ENCODE results near the gene GAS2L1.

GAS2L1 gene

DNA sequence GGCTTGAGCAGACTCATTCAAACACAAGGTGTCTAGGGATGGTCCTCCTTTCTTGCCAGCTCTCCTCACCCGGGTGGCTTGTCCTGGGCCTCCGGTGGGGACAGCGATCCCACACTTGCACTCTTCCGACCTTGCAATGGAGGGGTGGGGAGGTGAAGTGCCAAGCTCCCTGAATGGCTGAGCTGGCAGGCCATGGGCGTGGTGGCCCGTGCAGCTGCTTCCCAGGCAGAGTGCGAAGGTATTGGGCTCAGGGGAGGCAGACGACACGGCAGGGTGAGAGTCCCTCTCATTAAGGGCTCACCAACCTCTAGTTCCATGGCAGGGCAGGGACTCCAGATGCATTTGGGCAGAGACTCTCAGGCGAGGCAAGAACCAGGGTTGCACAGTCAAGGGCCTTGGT is 20.0 kb downstream of the GAS2L1 start:
- no peak for DNase-seq (ENCODE audit: low read depth in 2 of 3, low spot score in 2 of 3)

GRCh38 chr22:29327089-29327764 is 20.8 kb downstream of the GAS2L1 start:
- no peak for DNase-seq (ENCODE audit: low read depth in 2 of 3, low spot score in 2 of 3)

DNA sequence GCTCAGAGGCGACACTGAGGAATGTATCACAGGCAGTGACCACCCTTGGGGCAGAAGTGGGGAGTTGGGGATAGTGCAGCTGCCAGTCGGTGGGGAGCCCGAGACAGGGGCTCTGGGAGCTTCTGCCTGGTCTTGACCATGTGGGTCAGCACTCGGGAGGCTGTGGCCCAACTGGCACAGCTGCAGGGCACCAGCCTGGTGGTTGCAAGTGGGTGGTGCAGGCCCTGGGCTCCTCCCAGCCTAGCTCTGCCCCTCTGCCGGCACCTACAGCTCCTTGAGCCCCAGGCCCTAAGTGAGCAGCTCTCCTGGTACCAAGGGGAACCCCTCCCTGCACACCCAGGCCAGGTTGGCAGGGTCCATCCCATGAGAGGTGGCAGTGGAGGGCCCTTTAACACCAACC is 21.6 kb downstream of the GAS2L1 start:
- no peak for DNase-seq (ENCODE audit: low read depth in 2 of 3, low spot score in 2 of 3)

GRCh38 chr22:29328566-29329500 is 22.4 kb downstream of the GAS2L1 start:
- DNase-seq (ENCODE audit: low read depth in 2 of 3, low spot score in 2 of 3): no peak

GRCh38 chr22:29329581-29329980 is 23.1 kb downstream of the GAS2L1 start:
- DNase-seq (ENCODE audit: low read depth in 2 of 3, low spot score in 2 of 3): no peak

DNA sequence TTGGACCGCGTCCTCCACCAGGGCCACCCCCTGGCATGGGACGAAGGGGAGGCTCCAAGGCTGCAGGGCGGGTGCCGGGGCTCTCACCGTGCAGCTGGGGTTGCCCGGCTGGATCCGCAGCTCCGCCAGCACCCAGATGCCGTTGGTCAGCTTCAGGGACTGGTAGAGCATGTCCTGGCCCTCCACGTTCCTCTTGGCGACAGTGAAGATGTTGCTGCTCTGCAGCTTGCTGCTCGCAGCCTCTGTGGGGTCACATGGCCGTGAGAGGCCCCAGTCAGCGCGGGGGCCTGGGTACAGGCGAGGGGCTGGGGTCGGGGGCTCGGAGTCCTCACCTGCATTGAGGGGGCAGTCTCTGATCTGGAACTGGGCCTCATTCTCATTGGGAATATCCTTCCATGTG is 23.8 kb downstream of the GAS2L1 start:
- DNase-seq (ENCODE audit: low read depth in 2 of 3, low spot score in 2 of 3): no peak

DNA sequence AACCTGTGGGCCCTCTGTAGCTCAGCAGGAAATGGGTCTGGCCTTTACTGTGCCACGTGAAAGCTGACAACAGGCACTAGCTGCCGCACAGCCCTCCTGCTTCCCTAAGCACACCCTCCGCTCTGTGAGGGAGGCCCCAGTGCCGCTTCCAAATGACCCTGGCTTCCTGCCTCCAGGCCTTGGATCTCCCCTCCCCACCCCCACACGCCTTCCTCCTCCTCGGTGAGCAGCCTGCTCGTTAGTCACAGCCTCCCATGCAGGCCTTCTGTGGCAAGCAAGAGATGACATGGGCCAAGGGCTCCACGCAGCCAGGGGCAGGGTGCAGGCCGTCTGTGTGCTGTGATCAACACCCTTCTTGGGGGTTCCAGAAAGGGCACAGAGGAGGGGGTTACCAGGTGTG is 24.3 kb downstream of the GAS2L1 start:
- no peak for DNase-seq (ENCODE audit: low read depth in 2 of 3, low spot score in 2 of 3)

DNA sequence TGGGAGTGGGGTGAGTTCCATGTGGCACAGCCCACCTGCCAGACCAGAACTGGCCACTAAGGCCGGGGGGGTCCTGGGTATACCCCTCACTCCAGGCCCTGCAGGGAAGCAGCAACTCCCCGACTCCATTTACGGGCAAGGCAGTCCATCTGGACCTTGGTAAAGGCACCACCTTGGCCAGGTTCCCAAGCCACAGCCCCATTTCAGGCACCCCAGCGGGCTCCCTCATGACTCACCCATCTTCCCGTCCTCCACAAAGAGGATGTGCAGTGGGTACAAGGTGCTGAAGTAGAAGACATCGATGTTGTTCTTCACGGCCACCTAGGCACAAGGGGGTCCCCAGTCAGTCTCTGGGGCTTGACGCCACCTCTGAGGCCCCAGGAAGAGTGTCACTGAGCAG is 24.8 kb downstream of the GAS2L1 start:
- DNase-seq (ENCODE audit: low read depth in 2 of 3, low spot score in 2 of 3): no peak

DNA sequence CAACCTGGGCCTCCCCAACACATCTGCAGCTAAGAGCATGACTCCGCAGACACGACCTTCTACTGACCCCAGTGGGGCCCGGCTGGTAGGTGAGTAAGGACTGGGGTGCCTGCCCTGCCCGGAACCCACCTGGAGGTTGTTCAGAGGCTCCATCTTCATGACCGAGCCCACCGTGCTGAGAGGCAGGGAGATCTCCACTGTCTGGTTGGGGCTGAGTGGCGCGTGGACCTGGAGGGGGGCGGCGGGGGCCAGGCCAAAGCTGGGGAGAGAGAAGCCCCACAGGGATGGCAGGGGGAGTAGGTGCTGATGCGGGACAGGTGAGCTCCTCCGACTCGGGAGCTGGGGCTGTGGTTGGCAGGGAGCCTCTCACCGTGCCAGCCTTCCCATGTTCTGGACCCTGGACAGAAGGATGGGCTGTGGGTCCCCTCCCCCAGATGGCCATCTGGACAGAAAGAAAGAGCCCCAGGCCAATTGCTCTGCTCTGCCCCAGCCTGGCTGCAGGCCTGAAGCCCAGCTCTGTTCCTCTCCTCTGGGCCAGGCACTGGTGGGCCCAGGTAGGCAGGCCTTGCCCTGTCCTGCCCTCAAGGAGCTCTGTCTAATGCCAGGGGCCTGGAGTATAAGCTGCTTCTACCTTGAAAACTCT is 25.3 kb downstream of the GAS2L1 start:
- DNase-seq (ENCODE audit: low read depth in 2 of 3, low spot score in 2 of 3): no peak

- no peak for DNase-seq (ENCODE audit: low read depth in 2 of 3, low spot score in 2 of 3)
Measured at GRCh38 chr22:29332886-29333496, 26.5 kb downstream of the GAS2L1 start.

- no peak for DNase-seq (ENCODE audit: low read depth in 2 of 3, low spot score in 2 of 3)
Measured at GRCh38 chr22:29334148-29334547, 27.7 kb downstream of the GAS2L1 start.

- no peak for DNase-seq (ENCODE audit: low read depth in 2 of 3, low spot score in 2 of 3)
Measured at GRCh38 chr22:29334696-29335344, 28.4 kb downstream of the GAS2L1 start.

DNA sequence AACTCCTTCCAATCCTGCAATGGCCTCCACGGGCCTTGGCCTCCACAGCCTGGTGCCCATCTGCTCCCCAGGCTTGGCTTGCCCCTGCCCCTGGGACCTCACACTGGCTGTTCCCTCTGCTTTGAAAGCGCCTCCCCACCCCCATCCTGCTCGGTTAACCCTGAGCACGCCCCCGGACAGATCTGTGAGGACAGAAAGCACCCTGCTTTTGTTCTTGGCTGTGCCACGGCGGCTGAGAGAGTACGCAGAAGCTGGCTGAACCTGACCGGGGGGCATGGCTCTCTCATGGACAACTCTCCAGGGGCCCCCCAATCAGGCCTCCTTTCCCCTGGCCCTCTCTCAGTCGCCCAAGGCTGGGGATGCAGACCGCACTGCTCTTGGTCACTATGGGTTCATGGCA is 29.2 kb downstream of the GAS2L1 start:
- no peak for DNase-seq (ENCODE audit: low read depth in 2 of 3, low spot score in 2 of 3)

DNA sequence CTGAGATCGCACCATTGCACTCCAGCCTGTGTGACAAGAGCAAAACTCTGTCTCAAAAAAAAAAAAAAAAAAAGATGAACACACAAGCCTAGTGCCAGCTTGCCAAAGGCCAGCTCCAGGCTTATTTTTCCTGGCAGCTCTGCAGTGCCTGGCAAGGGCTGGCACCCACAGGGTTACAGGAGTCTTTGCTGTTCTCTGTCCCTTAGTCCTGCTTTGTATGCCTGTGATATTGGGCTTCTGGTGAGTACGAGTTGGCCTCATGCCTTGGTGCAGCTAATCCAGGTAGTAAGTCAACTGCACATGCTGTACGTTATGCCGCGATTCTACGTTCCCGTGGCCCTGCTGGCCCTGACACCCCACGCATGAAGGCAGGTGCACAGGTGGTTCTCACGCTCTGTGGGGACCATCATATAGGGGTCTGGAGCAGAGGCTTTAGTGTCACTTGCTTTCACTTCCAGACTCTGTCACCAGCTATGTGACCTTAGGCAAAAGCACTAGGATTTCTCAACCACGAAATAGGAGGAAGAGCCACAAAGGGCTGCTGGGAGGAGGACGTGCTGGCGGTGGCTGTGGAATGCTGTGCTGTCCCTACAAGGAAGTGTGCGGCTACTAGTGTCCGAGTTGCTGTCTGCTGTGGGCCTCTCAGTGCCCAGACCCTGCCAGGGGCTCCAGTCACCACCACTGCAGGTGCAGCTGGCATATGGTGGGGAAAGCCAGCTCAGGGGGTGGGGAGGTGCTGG is 30.5 kb downstream of the GAS2L1 start:
- DNase-seq (ENCODE audit: low read depth in 2 of 3, low spot score in 2 of 3): no peak

DNA sequence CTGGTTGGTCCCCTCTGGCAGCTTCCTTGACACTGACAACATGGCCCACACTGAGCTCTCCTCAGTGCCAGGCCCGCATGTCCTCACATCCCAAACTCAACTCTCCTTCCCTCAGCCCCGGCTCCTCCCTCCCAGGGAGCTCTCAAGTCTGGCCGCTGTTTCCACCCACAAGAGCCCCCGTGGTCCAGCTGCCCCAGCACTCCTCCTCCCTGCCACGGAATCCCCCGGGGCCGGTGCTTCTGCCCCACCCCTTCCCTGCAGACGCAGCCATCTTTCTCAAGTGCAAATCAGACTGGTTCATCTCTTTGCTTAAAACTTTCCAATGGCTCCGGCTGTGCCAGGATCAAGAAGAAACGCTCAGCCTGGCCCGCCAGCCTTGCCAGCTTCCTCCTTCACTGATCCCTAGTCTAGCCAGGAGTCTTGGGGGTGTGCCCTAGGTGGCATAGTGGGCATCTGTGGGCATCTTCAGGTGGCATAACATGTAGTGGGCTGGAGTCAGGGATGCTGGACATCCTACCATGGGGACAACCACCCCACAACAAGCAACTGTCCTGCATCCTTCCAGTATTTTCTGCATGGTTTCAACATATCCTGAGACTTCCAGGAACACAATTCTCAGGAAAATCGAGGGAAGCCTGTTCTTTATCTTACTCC is 31.3 kb downstream of the GAS2L1 start:
- DNase-seq (ENCODE audit: low read depth in 2 of 3, low spot score in 2 of 3): no peak

DNA sequence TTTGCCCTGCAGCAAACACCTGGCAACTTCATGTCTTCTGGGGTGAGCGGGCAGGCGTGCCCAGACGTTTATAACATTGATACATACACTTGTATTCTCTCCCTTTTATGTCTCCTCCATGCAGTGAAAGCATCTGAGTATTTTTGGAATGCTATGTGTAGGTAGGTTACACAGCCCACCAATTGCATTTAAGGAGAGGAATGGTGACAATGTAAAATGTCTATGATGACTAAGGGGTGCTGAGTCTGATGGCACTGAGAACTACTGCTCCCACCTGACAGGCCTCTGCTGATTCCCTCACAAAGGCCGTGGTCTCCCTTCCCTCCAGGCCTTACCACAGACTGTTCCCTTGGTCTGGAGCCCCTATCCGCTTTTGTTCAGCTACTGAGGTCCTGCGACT is 31.9 kb downstream of the GAS2L1 start:
- DNase-seq (ENCODE audit: low read depth in 2 of 3, low spot score in 2 of 3): no peak

DNA sequence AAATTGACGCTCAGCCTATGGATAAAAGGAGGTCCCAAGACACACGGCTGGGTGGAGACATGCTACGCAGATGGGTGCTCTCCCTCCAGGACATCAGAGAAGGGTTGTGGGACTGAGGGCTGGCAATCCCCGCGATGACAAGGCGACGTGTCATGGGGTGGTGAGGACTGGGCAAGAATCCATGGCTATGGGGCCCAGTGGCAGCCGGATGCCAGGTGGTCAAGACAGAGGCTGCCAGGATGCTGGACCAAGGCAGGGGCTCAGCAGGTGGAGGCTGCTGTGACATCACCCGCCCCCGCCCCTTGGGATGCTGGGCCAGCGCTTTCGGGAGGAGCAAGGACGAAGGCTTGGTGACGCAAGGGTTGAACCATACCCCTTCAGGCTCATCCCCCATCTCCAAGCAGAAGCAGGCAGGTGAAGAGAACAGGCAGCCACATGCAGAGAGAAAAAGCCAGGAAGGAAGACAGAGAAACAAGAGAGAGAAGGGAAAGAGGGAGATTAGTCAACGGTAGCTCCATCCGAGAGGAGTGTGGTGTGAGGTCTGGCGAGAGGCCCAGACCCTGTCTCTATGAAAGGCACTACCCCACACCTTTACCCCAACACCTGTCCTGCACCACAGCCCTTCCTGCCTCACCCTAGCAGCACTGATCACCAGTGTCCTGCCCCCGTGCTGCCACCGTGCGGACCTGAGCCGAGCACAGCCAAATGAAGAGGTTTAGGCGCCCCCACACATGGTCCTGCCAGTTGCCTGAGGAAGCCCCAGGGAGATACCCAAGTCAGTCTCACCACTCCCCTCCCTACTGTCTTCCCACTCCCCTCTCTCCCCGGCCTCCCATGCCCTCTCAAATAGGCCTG is 33.2 kb downstream of the GAS2L1 start:
- DNase-seq (ENCODE audit: low read depth in 2 of 3, low spot score in 2 of 3): no peak

GRCh38 chr22:29340566-29340965 is 34.1 kb downstream of the GAS2L1 start:
- no peak for DNase-seq (ENCODE audit: low read depth in 2 of 3, low spot score in 2 of 3)

Measured in activated CD8-positive, alpha-beta memory T cell treated with anti-CD3 and anti-CD28 coated beads for 48 hours (primary cell).